ENCODE data around the gene TIMM23. TPM values are rescaled to one million over a fixed set of nuclear protein-coding genes. Genes with fewer than 3 reads are reported as not detected.
"Not testable (repeated sequence)": the region's sequence is repeated elsewhere in the genome, so short reads cannot be mapped to it uniquely, and the experiment has no call there.

The TIMM23 gene
- polyA plus RNA-seq, 1 donor, result 54.8 TPM

DNA sequence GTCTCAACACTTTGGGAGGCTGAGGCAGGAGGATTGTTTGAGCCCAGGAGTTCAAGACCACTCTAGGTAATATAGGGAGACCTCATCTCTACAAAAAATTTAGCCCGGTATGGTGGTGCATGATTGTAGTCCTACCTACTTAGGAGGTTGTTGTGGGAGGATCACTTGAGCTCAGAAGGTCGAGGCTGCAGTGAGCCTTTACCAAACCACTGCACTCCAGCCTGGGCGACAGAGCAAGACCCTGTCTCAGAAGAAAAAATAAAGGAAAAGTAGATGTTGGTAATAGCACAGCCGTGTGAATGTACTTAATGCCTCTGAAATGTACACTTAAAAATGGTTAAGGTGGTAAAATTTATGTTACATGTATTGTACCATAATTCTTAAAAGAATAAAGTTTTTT is 25.3 kb downstream of the TIMM23 start:
- DNase-seq (ENCODE audit: low read depth), result no peak

DNA sequence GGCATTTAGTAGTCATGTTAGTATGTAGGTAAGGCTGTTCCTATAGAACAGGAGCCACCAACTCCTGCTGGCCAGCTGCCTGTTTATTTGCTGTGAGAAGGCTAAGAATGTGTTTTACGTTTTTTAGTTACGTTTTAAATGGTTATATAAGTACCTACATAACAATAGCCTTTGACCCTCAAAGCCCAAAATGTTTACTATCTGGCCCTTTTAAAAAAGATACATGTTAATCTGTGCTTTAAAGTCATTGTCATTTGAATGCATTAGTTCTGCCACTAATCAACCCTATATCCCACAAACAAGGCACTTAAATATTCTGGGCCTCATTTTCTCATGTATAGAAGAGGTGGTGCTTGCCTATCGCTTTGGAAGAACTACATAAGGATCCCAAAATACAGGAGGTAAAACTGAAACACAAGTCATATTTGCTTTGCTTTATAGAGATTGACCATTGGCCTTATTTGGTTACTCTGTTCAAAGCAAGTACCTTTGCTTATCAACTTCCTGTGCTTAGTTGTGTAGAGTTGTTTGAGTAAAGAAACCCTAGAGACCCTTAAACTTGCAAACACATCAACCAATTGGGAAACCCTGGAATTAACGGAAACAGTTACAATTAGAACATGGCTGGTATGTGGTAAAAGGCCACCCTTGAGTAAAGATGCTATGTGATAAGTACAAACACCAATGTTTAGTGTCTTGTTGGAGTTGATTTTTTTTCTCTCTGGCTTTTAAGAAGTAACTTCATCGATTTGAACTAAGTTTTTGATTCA is 25.9 kb downstream of the TIMM23 start:
- DNase-seq (ENCODE audit: low read depth), result no peak

- not testable (repeated sequence) for DNase-seq (ENCODE audit: low read depth)
These were observed 27.7 kb downstream of the TIMM23 start for GRCh38 chr10:45999955-46000354.

DNA sequence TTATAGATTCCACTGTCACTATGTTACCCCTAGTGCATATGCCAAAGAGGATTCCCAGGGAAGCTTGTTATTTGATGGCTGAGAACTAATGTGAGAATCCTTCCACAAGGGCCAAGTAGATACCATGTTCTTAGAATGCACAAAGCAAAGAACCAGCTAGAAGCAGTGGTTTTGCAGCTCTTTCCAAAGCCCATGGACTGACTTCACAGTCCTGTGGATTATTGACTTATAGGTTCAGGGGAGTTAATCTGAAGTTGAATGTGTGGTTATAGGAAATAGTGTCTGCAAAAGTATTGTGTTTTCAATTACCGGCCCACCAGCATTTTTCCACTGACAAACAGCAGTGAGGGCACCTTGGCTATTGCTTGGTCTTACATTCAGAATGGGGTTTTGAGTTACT is 28.2 kb downstream of the TIMM23 start:
- no peak for DNase-seq (ENCODE audit: low read depth)

DNA sequence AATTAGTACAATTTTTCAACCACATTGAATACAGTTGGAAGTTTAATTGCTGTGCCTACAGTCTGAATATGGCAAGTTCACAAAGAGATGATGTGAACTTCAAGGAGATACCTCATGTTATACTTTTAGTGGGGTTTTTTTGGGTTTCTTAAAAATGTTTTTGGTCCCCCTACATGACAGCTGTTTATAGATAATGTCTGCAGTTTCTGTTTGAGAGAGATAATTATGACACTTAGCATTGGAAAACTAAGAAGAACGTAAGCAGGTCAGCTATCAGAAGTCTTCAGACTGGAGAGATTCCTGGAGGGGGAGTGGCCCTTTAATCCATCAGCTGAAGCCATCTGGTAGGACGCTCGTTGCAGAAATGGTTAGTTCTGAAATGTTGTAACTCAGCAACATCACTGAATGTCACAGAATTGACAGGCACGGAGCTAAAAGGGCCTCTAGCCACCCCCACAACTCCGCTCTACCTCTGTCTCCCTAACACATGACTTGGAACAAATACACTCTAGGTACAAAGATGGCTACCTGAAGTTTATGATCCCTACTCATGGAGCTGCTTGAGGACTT is 29.0 kb downstream of the TIMM23 start:
- no peak for DNase-seq (ENCODE audit: low read depth)

DNA sequence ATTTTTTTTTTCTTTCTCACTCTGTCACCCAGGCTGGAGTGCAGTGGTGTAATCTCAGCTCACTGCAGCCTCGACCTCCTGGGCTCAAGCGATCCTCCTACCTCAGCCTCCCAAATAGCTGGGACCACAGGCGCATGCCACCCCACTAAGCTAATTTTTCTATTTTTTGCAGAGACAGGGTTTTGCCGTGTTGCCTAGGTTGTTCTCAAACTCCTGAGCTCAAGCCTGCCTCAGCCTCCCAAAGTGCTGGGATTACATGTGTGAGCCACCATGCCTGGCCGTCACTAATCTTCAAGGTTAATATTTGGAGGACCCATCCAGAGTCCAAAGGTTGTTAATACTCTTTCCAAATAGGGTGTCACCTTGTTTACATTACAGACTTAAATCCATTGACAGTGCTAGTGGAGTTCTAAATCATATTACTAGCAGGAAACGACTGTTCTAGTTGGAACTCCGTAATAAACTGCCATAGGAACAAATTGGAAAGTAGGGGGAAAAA is 29.9 kb downstream of the TIMM23 start:
- DNase-seq (ENCODE audit: low read depth), result not testable (repeated sequence)

DNA sequence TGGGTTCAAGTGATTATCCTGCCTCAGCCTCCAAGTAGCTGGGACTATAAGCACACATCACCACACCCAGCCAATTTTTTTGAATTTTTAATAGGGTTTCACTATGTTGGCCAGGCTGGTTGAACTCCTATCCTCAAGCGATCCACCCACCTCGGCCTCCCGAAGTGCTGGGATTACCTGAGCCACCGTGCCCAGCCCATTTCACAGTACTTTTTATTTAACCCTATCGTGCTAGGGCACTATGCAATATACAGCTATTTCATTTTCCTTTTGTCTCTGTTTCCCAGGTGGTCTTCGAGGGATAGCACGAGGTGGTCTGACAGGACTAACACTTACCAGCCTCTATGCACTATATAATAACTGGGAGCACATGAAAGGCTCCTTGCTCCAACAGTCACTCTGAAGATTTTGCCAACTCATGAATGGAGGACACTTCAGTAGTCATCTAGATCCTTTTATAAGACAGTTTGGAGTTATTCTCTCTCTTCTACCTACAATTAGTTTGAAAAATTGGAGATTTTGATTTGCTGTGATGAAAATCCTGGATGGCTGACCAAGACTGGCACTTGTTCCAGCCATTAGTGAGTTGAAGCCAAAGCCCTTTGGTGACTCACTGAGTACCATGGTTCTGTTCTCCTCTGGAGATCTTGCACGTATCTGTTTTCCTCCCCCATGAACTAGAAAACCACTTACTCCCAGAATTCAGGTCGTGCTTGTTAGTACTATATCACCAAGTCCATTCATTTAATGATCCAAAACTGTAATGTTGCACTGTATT is 30.8 kb downstream of the TIMM23 start:
- DNase-seq (ENCODE audit: low read depth), result no peak

DNA sequence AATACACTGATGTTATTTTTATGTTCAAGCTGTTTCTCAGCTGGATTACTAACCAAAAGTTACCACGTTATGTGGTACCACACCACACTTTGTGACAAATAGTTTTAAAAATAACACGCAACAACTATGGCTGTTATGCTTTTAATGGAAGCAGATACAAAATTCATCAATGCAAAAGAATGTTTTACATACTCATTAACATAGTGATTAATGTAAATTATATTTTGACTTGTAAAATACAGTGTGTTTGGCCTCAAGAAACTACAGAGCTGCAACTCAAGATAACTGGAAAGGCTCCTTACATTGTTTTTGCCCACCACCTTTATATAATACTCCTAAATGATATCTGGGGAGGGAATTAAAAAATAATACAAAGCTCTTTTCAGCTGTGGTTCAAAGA is 32.7 kb downstream of the TIMM23 start:
- DNase-seq (ENCODE audit: low read depth), result no peak

- DNase-seq (ENCODE audit: low read depth), result no peak
These were observed 33.1 kb downstream of the TIMM23 start for GRCh38 chr10:46005383-46005782.

GRCh38 chr10:46006219-46006618 is 33.9 kb downstream of the TIMM23 start:
- DNase-seq (ENCODE audit: low read depth), result no peak

- no peak for DNase-seq (ENCODE audit: low read depth)
These were observed 40.5 kb downstream of the TIMM23 start for GRCh38 chr10:46012746-46013145.

DNA sequence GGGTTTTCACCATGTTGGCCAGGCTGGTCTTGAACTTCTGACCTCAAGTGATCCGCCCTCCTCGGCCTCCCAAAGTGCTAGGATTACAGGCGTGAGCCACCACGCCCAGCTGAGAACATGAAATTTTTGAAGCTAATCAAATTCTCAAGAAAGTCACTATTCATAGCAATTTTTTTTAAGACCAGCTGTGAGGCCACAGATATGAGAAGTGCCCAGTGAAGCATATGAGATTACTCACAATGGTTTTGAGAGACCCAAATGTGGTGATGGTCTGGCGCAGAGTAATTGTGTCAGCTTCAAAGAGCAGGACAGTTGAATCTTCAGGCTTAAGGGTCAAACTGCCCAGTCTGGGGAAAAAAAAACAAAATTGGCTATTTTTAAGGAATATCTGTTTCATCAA is 41.9 kb downstream of the TIMM23 start:
- DNase-seq (ENCODE audit: low read depth), result no peak

DNA sequence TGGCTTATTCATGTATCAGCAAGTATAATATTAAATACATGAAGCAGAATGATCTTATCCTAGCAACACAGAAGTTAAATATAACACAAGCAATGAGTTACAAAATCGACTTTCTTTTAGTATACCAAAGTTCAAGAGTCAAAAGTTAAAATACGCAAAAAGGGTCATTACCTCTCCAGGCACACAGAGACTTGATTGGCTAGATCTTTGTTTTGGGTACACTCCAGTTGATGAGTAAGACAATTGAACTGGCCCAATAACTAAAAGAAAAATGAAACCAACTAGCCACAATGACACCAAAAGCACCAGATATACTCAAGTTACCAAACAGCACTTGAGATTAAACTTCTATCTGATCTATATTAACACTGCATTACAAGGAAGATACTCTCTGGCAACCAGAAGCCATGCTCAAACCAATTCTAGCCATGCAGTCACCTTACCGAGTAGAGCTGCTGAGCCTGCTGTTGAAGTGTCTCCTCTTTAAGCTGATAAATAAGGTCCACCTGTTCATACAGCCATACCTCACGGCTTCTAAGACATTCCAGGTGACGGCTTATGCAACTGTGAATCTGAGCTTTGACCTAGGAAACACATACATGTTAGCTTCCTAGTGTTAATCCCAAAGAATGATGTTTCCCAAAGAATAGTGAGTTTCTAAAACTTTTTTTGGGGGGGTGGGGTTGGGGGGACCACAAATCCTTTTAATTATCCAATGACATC is 42.6 kb downstream of the TIMM23 start:
- no peak for DNase-seq (ENCODE audit: low read depth)

- no peak for DNase-seq (ENCODE audit: low read depth)
These were observed 43.9 kb downstream of the TIMM23 start for GRCh38 chr10:46016190-46016589.

GRCh38 chr10:46016811-46017210 is 44.5 kb downstream of the TIMM23 start:
- DNase-seq (ENCODE audit: low read depth), result no peak

- no peak for DNase-seq (ENCODE audit: low read depth)
These were observed 45.4 kb downstream of the TIMM23 start for GRCh38 chr10:46017733-46018132.

GRCh38 chr10:46018453-46019176 is 46.3 kb downstream of the TIMM23 start:
- DNase-seq (ENCODE audit: low read depth), result no peak

DNA sequence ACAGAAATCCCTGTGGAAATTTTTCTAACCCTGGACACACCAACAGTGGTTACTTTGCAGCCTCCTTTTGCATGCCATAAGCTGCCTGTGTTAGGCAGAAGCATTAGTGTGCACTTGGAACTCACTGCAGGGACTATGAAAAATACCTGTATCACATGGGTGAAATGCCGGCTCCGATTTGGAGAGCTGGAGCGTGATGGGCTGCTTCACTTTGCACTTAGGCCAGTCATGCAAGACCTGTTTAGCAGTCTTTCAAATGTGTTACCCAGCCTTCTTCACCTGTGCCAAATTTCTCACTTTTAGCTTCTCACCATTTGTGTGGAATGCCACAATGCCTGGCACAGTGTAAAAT is 46.9 kb downstream of the TIMM23 start:
- DNase-seq (ENCODE audit: low read depth), result no peak

GRCh38 chr10:46019569-46020343 is 47.5 kb downstream of the TIMM23 start:
- DNase-seq (ENCODE audit: low read depth), result no peak

GRCh38 chr10:46020344-46020657 is 48.0 kb downstream of the TIMM23 start:
- DNase-seq (ENCODE audit: low read depth), result no peak

Measured in forelimb muscle (tissue), 1 donor.